ENCODE data around the gene FSD1L.

DNA sequence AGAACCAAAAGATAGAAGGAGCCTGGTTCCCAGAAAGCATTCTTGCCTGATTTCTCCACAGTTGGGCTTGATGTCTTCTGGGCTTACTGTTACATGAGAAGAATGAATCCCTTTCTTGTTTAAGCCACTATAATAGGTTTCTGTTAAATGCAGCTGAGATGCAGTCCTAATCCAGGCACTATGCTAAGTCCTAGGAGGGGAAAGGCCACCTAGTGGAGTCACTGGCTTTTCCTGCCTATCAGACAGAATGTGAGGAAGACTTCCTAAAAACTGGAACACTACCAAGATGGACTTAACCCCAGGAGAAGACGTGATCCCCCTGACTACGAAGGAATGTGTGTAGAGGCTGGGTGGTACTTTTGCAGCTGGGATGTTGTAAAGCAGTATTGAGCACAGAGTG, 34.3 kb upstream of the FSD1L start:
- TF ChIP-seq, protein P1, sequence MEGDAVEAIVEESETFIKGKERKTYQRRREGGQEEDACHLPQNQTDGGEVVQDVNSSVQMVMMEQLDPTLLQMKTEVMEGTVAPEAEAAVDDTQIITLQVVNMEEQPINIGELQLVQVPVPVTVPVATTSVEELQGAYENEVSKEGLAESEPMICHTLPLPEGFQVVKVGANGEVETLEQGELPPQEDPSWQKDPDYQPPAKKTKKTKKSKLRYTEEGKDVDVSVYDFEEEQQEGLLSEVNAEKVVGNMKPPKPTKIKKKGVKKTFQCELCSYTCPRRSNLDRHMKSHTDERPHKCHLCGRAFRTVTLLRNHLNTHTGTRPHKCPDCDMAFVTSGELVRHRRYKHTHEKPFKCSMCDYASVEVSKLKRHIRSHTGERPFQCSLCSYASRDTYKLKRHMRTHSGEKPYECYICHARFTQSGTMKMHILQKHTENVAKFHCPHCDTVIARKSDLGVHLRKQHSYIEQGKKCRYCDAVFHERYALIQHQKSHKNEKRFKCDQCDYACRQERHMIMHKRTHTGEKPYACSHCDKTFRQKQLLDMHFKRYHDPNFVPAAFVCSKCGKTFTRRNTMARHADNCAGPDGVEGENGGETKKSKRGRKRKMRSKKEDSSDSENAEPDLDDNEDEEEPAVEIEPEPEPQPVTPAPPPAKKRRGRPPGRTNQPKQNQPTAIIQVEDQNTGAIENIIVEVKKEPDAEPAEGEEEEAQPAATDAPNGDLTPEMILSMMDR (optimal IDR thresholded peaks at IDR 0.05 in 1 of 3, IDR thresholded peaks at IDR 0.05 in 1 of 3, conservative IDR thresholded peaks at IDR 0.05 in 1 of 3; ENCODE audit: extremely low read depth in 1 of 3, insufficient read depth in 2 of 3, low read length in 3 of 3): peak in 2 of 3 experiments; percentile 23 to 52
- TF ChIP-seq EZH2 (IDR thresholded peaks at IDR 0.05; ENCODE audit: low read length): no peak
